Trophoblast cell (in vitro differentiated cells and primary cell): ENCODE data around the gene UQCRC2.
A peak's percentile ranks its signal among the peaks of the same experiment; 100 is the strongest.

ENCODE experiments used
- DNase-seq, 2 donors: peaks; one replicate each; pipeline ENCODE4 v3.0.0-alpha.2; 2016
- H2AFZ ChIP-seq: 2 replicates; pipeline ENCODE4 v1.6.1; 2013; ENCODE audit warnings: low read length, moderate library complexity, mild to moderate bottlenecking; ENCODE audit not compliant: insufficient read depth, poor library complexity
- H2AK5ac ChIP-seq: 2 replicates; pipeline ENCODE4 v1.6.1; 2013; ENCODE audit warnings: mild to moderate bottlenecking, low read length
- H2BK120ac ChIP-seq: 2 replicates; pipeline ENCODE4 v1.6.1; 2013; ENCODE audit warnings: low read length, mild to moderate bottlenecking, moderate library complexity; ENCODE audit not compliant: insufficient read depth, poor library complexity
- H2BK12ac ChIP-seq: 2 replicates; pipeline ENCODE4 v1.6.1; 2013; ENCODE audit warnings: mild to moderate bottlenecking, low read length, moderate library complexity
- H2BK5ac ChIP-seq: 2 replicates; pipeline ENCODE4 v1.6.1; 2013; ENCODE audit warnings: low read length, low read depth, moderate library complexity, mild to moderate bottlenecking; ENCODE audit not compliant: poor library complexity
- H3K14ac ChIP-seq: 2 replicates; pipeline ENCODE4 v1.6.1; 2013; ENCODE audit warnings: mild to moderate bottlenecking, low read length
- H3K18ac ChIP-seq: 2 replicates; pipeline ENCODE4 v1.6.1; 2013; ENCODE audit warnings: mild to moderate bottlenecking, low read length
- H3K23ac ChIP-seq: 2 replicates; pipeline ENCODE4 v1.6.1; 2013; ENCODE audit warnings: low read length
- H3K27ac ChIP-seq: 2 replicates; pipeline ENCODE4 v1.5.1; 2013; ENCODE audit warnings: low read depth, mild to moderate bottlenecking, inconsistent platforms, low read length, moderate library complexity
- H3K27me3 ChIP-seq: 2 replicates; pipeline ENCODE4 v1.6.1; 2013; ENCODE audit warnings: inconsistent platforms, mild to moderate bottlenecking, low read length, moderate library complexity; ENCODE audit not compliant: insufficient read depth
- H3K36me3 ChIP-seq, 2 experiments: 1 replicate in 1 of 2; 2 replicates in 1 of 2; pipeline ENCODE4 v1.6.1; 2013; ENCODE audit warnings: low read length in 2 of 2, mild to moderate bottlenecking in 2 of 2, moderate library complexity in 1 of 2; ENCODE audit not compliant: insufficient read depth in 2 of 2, control insufficient read depth in 1 of 2
- H3K4ac ChIP-seq: 2 replicates; pipeline ENCODE4 v1.6.1; 2013; ENCODE audit warnings: low read depth, mild to moderate bottlenecking, low read length, moderate library complexity
- H3K4me1 ChIP-seq, 2 experiments: 1 replicate in 1 of 2; 2 replicates in 1 of 2; pipeline ENCODE4 v1.6.1; 2013; ENCODE audit warnings: low read length in 2 of 2, mild to moderate bottlenecking in 2 of 2, moderate library complexity in 1 of 2; ENCODE audit not compliant: insufficient read depth in 2 of 2, control insufficient read depth in 1 of 2
- H3K4me2 ChIP-seq: 2 replicates; pipeline ENCODE4 v1.6.1; 2013; ENCODE audit warnings: inconsistent platforms, mild to moderate bottlenecking, low read length, moderate library complexity
- H3K4me3 ChIP-seq: 2 replicates; pipeline ENCODE4 v1.5.1; 2013; ENCODE audit warnings: mild to moderate bottlenecking, low read depth, low read length, inconsistent platforms
- H3K79me1 ChIP-seq: one replicate; pipeline ENCODE4 v1.6.1; 2013; ENCODE audit warnings: low read length
- H3K79me2 ChIP-seq: 2 replicates; pipeline ENCODE4 v1.6.1; 2013; ENCODE audit warnings: low read length, mild to moderate bottlenecking; ENCODE audit not compliant: control insufficient read depth, insufficient read depth, poor library complexity
- H3K9ac ChIP-seq: 2 replicates; pipeline ENCODE4 v1.6.1; 2013; ENCODE audit warnings: mild to moderate bottlenecking, low read length
- H3K9me3 ChIP-seq: 2 replicates; pipeline ENCODE4 v1.6.1; 2013; ENCODE audit warnings: low read depth, mild to moderate bottlenecking, control low read depth, inconsistent platforms, low read length; ENCODE audit not compliant: insufficient read depth
- H4K12ac ChIP-seq: 2 replicates; pipeline ENCODE4 v1.6.1; 2013; ENCODE audit warnings: low read depth, mild to moderate bottlenecking, low read length, moderate library complexity
- H4K8ac ChIP-seq: 2 replicates; pipeline ENCODE4 v1.6.1; 2013; ENCODE audit warnings: low read depth, mild to moderate bottlenecking, low read length, moderate library complexity
- H4K91ac ChIP-seq: one replicate; pipeline ENCODE4 v1.6.1; 2013; ENCODE audit warnings: low read depth, mild to moderate bottlenecking, low read length, moderate library complexity
- WGBS: extraction: QIAGEN DNeasy Blood & Tissue Kit; methylation state at CpG from one replicate; pipeline ENCODE4 v1.1.7; 2013; ENCODE audit warnings: missing lambda C conversion rate; ENCODE audit not compliant: insufficient read length, insufficient coverage; ENCODE audit errors: extremely low coverage; 5-methylcytosine and 5-hydroxymethylcytosine counted together

UQCRC2 gene

GRCh38 chr16:21963887-21964286 is 10.7 kb downstream of the UQCRC2 start:
- Histone ChIP-seq H2BK12ac (no peak overlapping the region), H3K4me2 (no peak overlapping the region), H3K18ac (no peak overlapping the region), H3K23ac (no peak overlapping the region), H4K12ac (no peak overlapping the region), H3K27ac (no peak overlapping the region), H3K27me3 (no peaks in the 10 kb centered on the region), H3K14ac (no peak overlapping the region), H4K8ac (no peak overlapping the region), H3K79me1 (no peaks in the 10 kb centered on the region), H3K4me1 (no peaks in the 10 kb centered on the region), H2AK5ac (no peak overlapping the region), H4K91ac (no peak overlapping the region), H3K79me2 (no peaks in the 10 kb centered on the region), H2BK120ac (no peak overlapping the region), H2AFZ (no peak overlapping the region), H2BK5ac (no peak overlapping the region), H3K4ac (no peak overlapping the region), H3K9me3 (no peaks in the 10 kb centered on the region), H3K4me3 (peak overlapping the region; percentile 48), H3K9ac (no peak overlapping the region), H3K36me3 (peaks cover 29 to 53% of the 10 kb centered on the region in 2 experiments)
- no peak for DNase-seq
- WGBS, result no CpG with 5 or more reads among the region's 3 CpGs

- Histone ChIP-seq H3K27me3 (no peaks in the 10 kb centered on the region), H3K27ac (no peak overlapping the region), H3K18ac (no peak overlapping the region), H3K4me3 (peak overlapping the region; percentile 48), H2BK120ac (no peak overlapping the region), H3K4me1 (no peaks in the 10 kb centered on the region), H4K8ac (no peak overlapping the region), H3K14ac (no peak overlapping the region), H2BK12ac (no peak overlapping the region), H2AK5ac (no peak overlapping the region), H3K4me2 (no peak overlapping the region), H3K4ac (no peak overlapping the region), H3K79me1 (no peaks in the 10 kb centered on the region), H4K91ac (no peak overlapping the region), H2AFZ (no peak overlapping the region), H3K79me2 (no peaks in the 10 kb centered on the region), H3K36me3 (peaks cover 30 to 50% of the 10 kb centered on the region in 2 experiments), H4K12ac (no peak overlapping the region), H3K9ac (no peak overlapping the region), H3K23ac (no peak overlapping the region), H2BK5ac (no peak overlapping the region), H3K9me3 (no peaks in the 10 kb centered on the region)
- WGBS, result no CpG with 5 or more reads among the region's 6 CpGs
- no peak for DNase-seq
These were observed 11.2 kb downstream of the UQCRC2 start for GRCh38 chr16:21964353-21964752.

- DNase-seq, result no peak
- no peak overlapping the region for H3K4ac ChIP-seq
- no peaks in the 10 kb centered on the region for H3K27me3 ChIP-seq
- H3K9me3 ChIP-seq, result no peaks in the 10 kb centered on the region
- H2BK5ac ChIP-seq, result no peak overlapping the region
- no peaks in the 10 kb centered on the region for H3K79me1 ChIP-seq
- H4K12ac ChIP-seq, result no peak overlapping the region
- no peak overlapping the region for H3K4me3 ChIP-seq
- H3K23ac ChIP-seq, result no peak overlapping the region
- H3K18ac ChIP-seq, result no peak overlapping the region
- H3K4me1 ChIP-seq, result no peaks in the 10 kb centered on the region
- H2AK5ac ChIP-seq, result no peak overlapping the region
- H2BK12ac ChIP-seq, result no peak overlapping the region
- WGBS, result no CpG with 5 or more reads among the region's 4 CpGs
- H3K14ac ChIP-seq, result no peak overlapping the region
- no peak overlapping the region for H2AFZ ChIP-seq
- peaks cover 21 to 38% of the 10 kb centered on the region in 2 experiments for H3K36me3 ChIP-seq
- no peak overlapping the region for H4K91ac ChIP-seq
- no peak overlapping the region for H3K4me2 ChIP-seq
- H3K9ac ChIP-seq, result no peak overlapping the region
- no peak overlapping the region for H3K27ac ChIP-seq
- no peak overlapping the region for H4K8ac ChIP-seq
- H3K79me2 ChIP-seq, result no peaks in the 10 kb centered on the region
- H2BK120ac ChIP-seq, result no peak overlapping the region
These were observed 18.7 kb downstream of the UQCRC2 start for GRCh38 chr16:21971856-21972255.

GRCh38 chr16:21973945-21974344 is 20.8 kb downstream of the UQCRC2 start:
- Histone ChIP-seq H3K23ac (no peak overlapping the region), H3K14ac (no peak overlapping the region), H3K9ac (no peak overlapping the region), H2AK5ac (no peak overlapping the region), H4K91ac (no peak overlapping the region), H2BK120ac (no peak overlapping the region), H3K18ac (no peak overlapping the region), H3K79me1 (no peaks in the 10 kb centered on the region), H3K4me1 (no peaks in the 10 kb centered on the region), H3K27ac (no peak overlapping the region), H3K4me2 (no peak overlapping the region), H3K4ac (no peak overlapping the region), H3K36me3 (peaks cover 21 to 41% of the 10 kb centered on the region in 2 experiments), H4K8ac (no peak overlapping the region), H2BK12ac (no peak overlapping the region), H2AFZ (no peak overlapping the region), H3K27me3 (no peaks in the 10 kb centered on the region), H3K79me2 (no peaks in the 10 kb centered on the region), H3K9me3 (no peaks in the 10 kb centered on the region), H2BK5ac (no peak overlapping the region), H3K4me3 (no peak overlapping the region), H4K12ac (no peak overlapping the region)
- no CpG with 5 or more reads among the region's 2 CpGs for WGBS
- DNase-seq, result no peak
